Neutrophil (primary cell): ENCODE data around the gene OR10A4.
"Not testable (repeated sequence)": the region's sequence is repeated elsewhere in the genome, so short reads cannot be mapped to it uniquely, and the experiment has no call there.

Experiments
- H3K27ac ChIP-seq: fragments of 200-600 bp; sonication (generic); 2 replicates; pipeline ENCODE4 v1.5.1; 2016; ENCODE audit warnings: mild to moderate bottlenecking, moderate library complexity
- H3K27me3 ChIP-seq: fragments of 200-600 bp; sonication (generic); 2 replicates; pipeline ENCODE4 v1.6.0; 2016; ENCODE audit warnings: mild to moderate bottlenecking
- H3K36me3 ChIP-seq: fragments of 200-600 bp; sonication (generic); 2 replicates; pipeline ENCODE4 v1.5.1; 2017
- H3K4me1 ChIP-seq, 2 experiments: fragments of 200-600 bp in 1 of 2; sonication (generic) in 1 of 2; 1 replicate in 1 of 2; 2 replicates in 1 of 2; pipeline versions ENCODE4 v1.5.1 to v1.6.1; 2013 to 2016; ENCODE audit warnings: low read depth in 1 of 2, low read length in 1 of 2, mild to moderate bottlenecking in 1 of 2, moderate library complexity in 1 of 2; ENCODE audit not compliant: control insufficient read depth in 1 of 2, insufficient read depth in 1 of 2
- H3K4me3 ChIP-seq, 2 experiments: fragments of 200-600 bp in 1 of 2; sonication (generic) in 1 of 2; 1 replicate in 1 of 2; 2 replicates in 1 of 2; pipeline ENCODE4 v1.5.1; 2013 to 2016; ENCODE audit warnings: low read depth in 1 of 2, low read length in 1 of 2, mild to moderate bottlenecking in 1 of 2, moderate library complexity in 1 of 2
- H3K9me3 ChIP-seq: fragments of 200-600 bp; sonication (generic); 2 replicates; pipeline ENCODE4 v1.5.1; 2016
- CTCF ChIP-seq: fragments of 200-600 bp; sonication (generic); IDR thresholded peaks from 2 replicates; pipeline ENCODE4 v1.5.1; 2016; ENCODE audit warnings: antibody characterized with exemption

The OR10A4 gene

GRCh38 chr11:6844356-6844755, 32.1 kb upstream of the OR10A4 start:
- no peak overlapping the region for H3K4me3 ChIP-seq
- TF ChIP-seq CTCF, result no peak
- no peaks in the 10 kb centered on the region for H3K9me3 ChIP-seq
- no peaks in the 10 kb centered on the region for H3K27me3 ChIP-seq
- no peaks in the 10 kb centered on the region for H3K4me1 ChIP-seq
- H3K27ac ChIP-seq, result no peak overlapping the region
- H3K36me3 ChIP-seq, result no peaks in the 10 kb centered on the region

GRCh38 chr11:6845383-6845782, 31.0 kb upstream of the OR10A4 start, which contains the start of gene OR10A5:
OR10A5 (plus strand) TSS chr11:6845683; CDS start chr11:6845683, 0 bp downstream.
- Histone ChIP-seq H3K9me3 (no peaks in the 10 kb centered on the region), H3K27me3 (no peaks in the 10 kb centered on the region), H3K36me3 (no peaks in the 10 kb centered on the region), H3K4me3 (no peak within 1 kb of the TSS), H3K4me1 (no peaks in the 10 kb centered on the region), H3K27ac (no peak within 1 kb of the TSS)
- no peak for TF ChIP-seq CTCF

GRCh38 chr11:6850526-6850925, 25.9 kb upstream of the OR10A4 start:
- Histone ChIP-seq H3K27me3 (no peaks in the 10 kb centered on the region), H3K4me3 (no peak overlapping the region), H3K4me1 (no peaks in the 10 kb centered on the region), H3K36me3 (no peaks in the 10 kb centered on the region), H3K27ac (no peak overlapping the region), H3K9me3 (no peaks in the 10 kb centered on the region)
- TF ChIP-seq CTCF, result no peak

- not testable (repeated sequence) for H3K36me3 ChIP-seq, H3K27me3 ChIP-seq, H3K27ac ChIP-seq, H3K4me3 ChIP-seq, H3K9me3 ChIP-seq, H3K4me1 ChIP-seq
Observed at GRCh38 chr11:6854801-6855200, 21.6 kb upstream of the OR10A4 start.

- Histone ChIP-seq H3K27me3 (no peaks in the 10 kb centered on the region), H3K9me3 (no peaks in the 10 kb centered on the region), H3K4me3 (no peak overlapping the region), H3K4me1 (no peaks in the 10 kb centered on the region), H3K27ac (no peak overlapping the region), H3K36me3 (no peaks in the 10 kb centered on the region)
- TF ChIP-seq CTCF, result no peak
Observed at GRCh38 chr11:6855971-6856541, 20.4 kb upstream of the OR10A4 start.

GRCh38 chr11:6856871-6857270, 19.6 kb upstream of the OR10A4 start:
- Histone ChIP-seq H3K9me3 (no peaks in the 10 kb centered on the region), H3K36me3 (no peaks in the 10 kb centered on the region), H3K27ac (no peak overlapping the region), H3K27me3 (no peaks in the 10 kb centered on the region), H3K4me3 (no peak overlapping the region), H3K4me1 (no peaks in the 10 kb centered on the region)
- no peak for TF ChIP-seq CTCF
